ENCODE measurements around the gene SPHK2.
A peak's percentile ranks its signal among the peaks of the same experiment; 100 is the strongest.

Gene SPHK2

GRCh38 chr19:48618916-48619691 lies at the start of gene SPHK2, which contains the start of gene RPL18 (continued):
- TF ChIP-seq PBX3 (CRISPR knock-in tag; IDR thresholded peaks at IDR 0.05) (peak; percentile 92), ATF2 (tag by site-specific recombination; IDR thresholded peaks at IDR 0.05; ENCODE audit: low read depth) (peak; percentile 94), ZBTB48 (tag by site-specific recombination; IDR thresholded peaks at IDR 0.05) (peak; percentile 99), ZNF132 (tag by site-specific recombination; IDR thresholded peaks at IDR 0.05; ENCODE audit: borderline replicate concordance) (no peak), SCRT1 (tag by site-specific recombination; IDR thresholded peaks at IDR 0.05; ENCODE audit: borderline replicate concordance) (no peak), ZNF26 (tag by site-specific recombination; IDR thresholded peaks at IDR 0.05) (no peak), ZNF701 (tag by site-specific recombination; IDR thresholded peaks at IDR 0.05) (no peak), ZNF548 (tag by site-specific recombination; IDR thresholded peaks at IDR 0.05) (no peak), ZNF354C (tag by site-specific recombination; IDR thresholded peaks at IDR 0.05; ENCODE audit: borderline replicate concordance, low read depth) (no peak), BCL11A (tag by site-specific recombination; IDR thresholded peaks at IDR 0.05; ENCODE audit: low read depth) (no peak; the same call in 1 of the 2 replicates), ZNF596 (tag by site-specific recombination; IDR thresholded peaks at IDR 0.05) (no peak), ZNF202 (tag by site-specific recombination; IDR thresholded peaks at IDR 0.05; ENCODE audit: borderline replicate concordance) (no peak), CTCF (tag by site-specific recombination; IDR thresholded peaks at IDR 0.05) (0 out of 2 replicates have a peak, but pooled peaks have one; percentile 24), ZFP69B (tag by site-specific recombination; IDR thresholded peaks at IDR 0.05) (peak; percentile 78; the same call in 1 of the 2 replicates), ZNF473 (tag by site-specific recombination; IDR thresholded peaks at IDR 0.05) (no peak), ZNF600 (tag by site-specific recombination; IDR thresholded peaks at IDR 0.05) (no peak; the same call in 1 of the 2 replicates), ZNF837 (tag by site-specific recombination; IDR thresholded peaks at IDR 0.05) (no peak), SCRT2 (tag by site-specific recombination; IDR thresholded peaks at IDR 0.05) (no peak), ZNF23 (tag by site-specific recombination; IDR thresholded peaks at IDR 0.05; ENCODE audit: borderline replicate concordance) (no peak), ZNF530 (tag by site-specific recombination; IDR thresholded peaks at IDR 0.05; ENCODE audit: low read depth) (no peak), MYNN (tag by site-specific recombination; IDR thresholded peaks at IDR 0.05; ENCODE audit: borderline replicate concordance) (no peak), ZNF501 (tag by site-specific recombination; IDR thresholded peaks at IDR 0.05) (peak; percentile 89), SETDB1 (IDR thresholded peaks at IDR 0.05; ENCODE audit: insufficient read length, low read length) (no peak), RBAK (tag by site-specific recombination; IDR thresholded peaks at IDR 0.05) (no peak), MZF1 (tag by site-specific recombination; IDR thresholded peaks at IDR 0.05; ENCODE audit: borderline replicate concordance) (no peak), ZNF610 (tag by site-specific recombination; IDR thresholded peaks at IDR 0.05; ENCODE audit: borderline replicate concordance) (no peak; the same call in 1 of the 2 replicates), ZNF707 (tag by site-specific recombination; IDR thresholded peaks at IDR 0.05) (no peak)
- TF ChIP-seq, protein P1, sequence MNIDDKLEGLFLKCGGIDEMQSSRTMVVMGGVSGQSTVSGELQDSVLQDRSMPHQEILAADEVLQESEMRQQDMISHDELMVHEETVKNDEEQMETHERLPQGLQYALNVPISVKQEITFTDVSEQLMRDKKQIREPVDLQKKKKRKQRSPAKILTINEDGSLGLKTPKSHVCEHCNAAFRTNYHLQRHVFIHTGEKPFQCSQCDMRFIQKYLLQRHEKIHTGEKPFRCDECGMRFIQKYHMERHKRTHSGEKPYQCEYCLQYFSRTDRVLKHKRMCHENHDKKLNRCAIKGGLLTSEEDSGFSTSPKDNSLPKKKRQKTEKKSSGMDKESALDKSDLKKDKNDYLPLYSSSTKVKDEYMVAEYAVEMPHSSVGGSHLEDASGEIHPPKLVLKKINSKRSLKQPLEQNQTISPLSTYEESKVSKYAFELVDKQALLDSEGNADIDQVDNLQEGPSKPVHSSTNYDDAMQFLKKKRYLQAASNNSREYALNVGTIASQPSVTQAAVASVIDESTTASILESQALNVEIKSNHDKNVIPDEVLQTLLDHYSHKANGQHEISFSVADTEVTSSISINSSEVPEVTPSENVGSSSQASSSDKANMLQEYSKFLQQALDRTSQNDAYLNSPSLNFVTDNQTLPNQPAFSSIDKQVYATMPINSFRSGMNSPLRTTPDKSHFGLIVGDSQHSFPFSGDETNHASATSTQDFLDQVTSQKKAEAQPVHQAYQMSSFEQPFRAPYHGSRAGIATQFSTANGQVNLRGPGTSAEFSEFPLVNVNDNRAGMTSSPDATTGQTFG (tag by site-specific recombination; IDR thresholded peaks at IDR 0.05; ENCODE audit: borderline replicate concordance): peak; percentile 47; the same call in 1 of the 2 replicates
- TF ChIP-seq, protein P2, sequence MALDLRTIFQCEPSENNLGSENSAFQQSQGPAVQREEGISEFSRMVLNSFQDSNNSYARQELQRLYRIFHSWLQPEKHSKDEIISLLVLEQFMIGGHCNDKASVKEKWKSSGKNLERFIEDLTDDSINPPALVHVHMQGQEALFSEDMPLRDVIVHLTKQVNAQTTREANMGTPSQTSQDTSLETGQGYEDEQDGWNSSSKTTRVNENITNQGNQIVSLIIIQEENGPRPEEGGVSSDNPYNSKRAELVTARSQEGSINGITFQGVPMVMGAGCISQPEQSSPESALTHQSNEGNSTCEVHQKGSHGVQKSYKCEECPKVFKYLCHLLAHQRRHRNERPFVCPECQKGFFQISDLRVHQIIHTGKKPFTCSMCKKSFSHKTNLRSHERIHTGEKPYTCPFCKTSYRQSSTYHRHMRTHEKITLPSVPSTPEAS (tag by site-specific recombination; IDR thresholded peaks at IDR 0.05): peak; percentile 8; the same call in 1 of the 2 replicates

All from HEK293 (cell line).